Chondrocyte (in vitro differentiated cells): Measurements from ENCODE around the gene GJC3. TPM values are rescaled to one million over a fixed set of nuclear protein-coding genes. Genes with fewer than 3 reads are reported as not detected.
"Not testable (repeated sequence)": the region's sequence is repeated elsewhere in the genome, so short reads cannot be mapped to it uniquely, and the experiment has no call there.

ENCODE experiments used
- DNase-seq: peaks from one replicate; pipeline ENCODE4 v3.0.0; 2021; ENCODE audit warnings: mixed read lengths, low spot score
- H3K27ac Mint-ChIP-seq: one replicate; pipeline ENCODE4 v1.8.0; 2021; ENCODE audit warnings: mild to moderate bottlenecking, moderate library complexity, mixed read lengths; ENCODE audit not compliant: unreplicated experiment
- H3K27me3 Mint-ChIP-seq: 2 replicates; pipeline ENCODE4 v1.8.0; 2021; ENCODE audit warnings: low read depth, mixed read lengths
- H3K36me3 Mint-ChIP-seq: 2 replicates; pipeline ENCODE4 v1.8.0; 2021; ENCODE audit warnings: low read depth, mixed read lengths
- H3K4me1 Mint-ChIP-seq: 2 replicates; pipeline ENCODE4 v1.8.0; 2021; ENCODE audit warnings: low read depth, mild to moderate bottlenecking, mixed read lengths
- H3K4me3 Mint-ChIP-seq: one replicate; pipeline ENCODE4 v1.8.0; 2021; ENCODE audit warnings: mild to moderate bottlenecking, moderate library complexity, mixed read lengths; ENCODE audit not compliant: unreplicated experiment
- H3K9me3 Mint-ChIP-seq: 2 replicates; pipeline ENCODE4 v1.8.0; 2021; ENCODE audit warnings: low read depth, mixed read lengths
- CTCF ChIP-seq: fragments of 200-600 bp; sonication (generic); IDR thresholded peaks from 2 replicates; pipeline ENCODE4 v1.5.0; 2021; ENCODE audit warnings: antibody characterized with exemption, mild to moderate bottlenecking, moderate library complexity
- total RNA-seq: library from RNA; stranded (reverse); gene quantifications from 3 replicates; pipeline ENCODE4 v1.2.1, GENCODE V29; 2021

The GJC3 gene
- total RNA-seq, 1 donor from 2014 or later = not detected

DNA sequence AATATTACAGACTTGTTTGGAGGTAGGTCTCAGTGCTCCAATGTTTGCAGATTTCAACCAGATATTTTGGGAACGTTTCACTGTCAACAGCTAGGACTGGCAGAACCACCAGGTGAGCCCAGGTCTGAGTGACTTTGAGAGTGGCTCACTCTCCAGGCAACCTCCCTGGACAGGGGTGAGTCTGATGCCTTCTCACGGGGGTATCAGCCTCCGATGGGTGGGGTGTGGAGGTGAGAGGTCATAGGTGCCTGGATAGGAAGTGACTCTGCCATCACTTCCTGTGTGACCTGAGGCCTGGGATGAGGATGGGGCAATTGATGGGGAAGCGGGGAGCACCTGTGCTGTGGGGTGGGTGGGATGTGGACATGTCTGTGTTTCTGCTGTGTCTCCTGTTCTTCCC lies 41.8 kb upstream of the GJC3 start:
- Mint-ChIP-seq H3K27me3 (peaks cover 32% of the 10 kb centered on the region), H3K36me3 (no peaks in the 10 kb centered on the region), H3K4me3 (no peak overlapping the region), H3K27ac (no peak overlapping the region), H3K4me1 (no peaks in the 10 kb centered on the region), H3K9me3 (peaks cover 6% of the 10 kb centered on the region)
- no peak for DNase-seq
- no peak for TF ChIP-seq CTCF

GRCh38 chr7:99969813-99970212 lies 40.4 kb upstream of the GJC3 start:
- H3K27me3 Mint-ChIP-seq = peaks cover 29% of the 10 kb centered on the region
- not testable (repeated sequence) for H3K27ac Mint-ChIP-seq, DNase-seq, H3K4me3 Mint-ChIP-seq, H3K4me1 Mint-ChIP-seq, H3K9me3 Mint-ChIP-seq, H3K36me3 Mint-ChIP-seq

DNA sequence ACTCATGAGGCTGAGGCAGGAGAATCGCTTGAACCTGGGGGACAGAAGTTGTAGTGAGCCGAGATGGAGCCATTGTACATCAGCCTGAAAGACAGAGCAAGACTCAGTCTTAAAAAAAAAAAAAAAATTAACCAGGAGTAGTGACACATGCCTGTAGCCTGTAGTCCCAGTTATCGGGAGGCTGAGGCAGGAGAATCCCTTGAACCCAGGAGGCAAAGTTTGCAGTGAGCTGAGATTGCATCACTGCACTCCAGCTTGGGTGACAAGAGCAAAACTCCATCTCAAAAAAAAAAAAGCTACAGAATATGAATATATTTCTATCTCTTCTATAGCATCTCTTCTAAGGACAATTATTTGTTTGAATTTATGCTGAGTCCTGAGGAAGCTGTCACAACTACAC lies 39.9 kb upstream of the GJC3 start:
- Mint-ChIP-seq H3K4me1 (no peaks in the 10 kb centered on the region), H3K4me3 (no peak overlapping the region), H3K27me3 (peaks cover 34% of the 10 kb centered on the region), H3K27ac (no peak overlapping the region), H3K36me3 (no peaks in the 10 kb centered on the region), H3K9me3 (peaks cover 6% of the 10 kb centered on the region)
- TF ChIP-seq CTCF = no peak
- DNase-seq = no peak

- Mint-ChIP-seq H3K9me3 (no peaks in the 10 kb centered on the region), H3K27ac (no peak overlapping the region), H3K27me3 (peaks cover 30% of the 10 kb centered on the region), H3K36me3 (no peaks in the 10 kb centered on the region), H3K4me3 (no peak overlapping the region), H3K4me1 (no peaks in the 10 kb centered on the region)
- no peak for TF ChIP-seq CTCF
- DNase-seq = no peak
These were observed 29.3 kb upstream of the GJC3 start for GRCh38 chr7:99958564-99959227.

GRCh38 chr7:99955247-99955646 lies 25.8 kb upstream of the GJC3 start:
- H3K4me3 Mint-ChIP-seq = no peak overlapping the region
- no peak for DNase-seq
- H3K4me1 Mint-ChIP-seq = no peaks in the 10 kb centered on the region
- no peak for TF ChIP-seq CTCF
- H3K36me3 Mint-ChIP-seq = no peaks in the 10 kb centered on the region
- peaks cover 5% of the 10 kb centered on the region for H3K9me3 Mint-ChIP-seq
- H3K27me3 Mint-ChIP-seq = peaks cover 22% of the 10 kb centered on the region
- H3K27ac Mint-ChIP-seq = no peak overlapping the region

DNA sequence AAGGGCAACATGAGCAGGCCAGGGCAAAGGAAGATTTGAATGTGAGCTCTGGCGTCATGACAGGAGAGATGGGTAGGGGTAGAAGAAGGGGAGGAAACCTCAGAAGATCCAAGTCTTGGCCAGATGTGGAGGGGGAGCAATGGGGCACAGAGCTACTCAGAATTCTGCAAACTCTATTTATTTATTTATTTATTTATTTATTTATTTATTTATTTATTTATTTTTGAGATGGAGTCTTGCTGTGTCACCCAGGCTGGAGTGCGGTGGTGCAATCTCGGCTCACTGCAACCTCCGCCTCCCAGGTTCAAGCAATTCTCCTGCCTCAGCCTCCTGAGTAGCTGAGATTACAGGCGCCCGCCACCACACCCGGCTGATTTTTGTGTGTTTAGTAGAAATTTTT lies 25.2 kb upstream of the GJC3 start:
- not testable (repeated sequence) for H3K9me3 Mint-ChIP-seq, H3K4me3 Mint-ChIP-seq
- H3K27me3 Mint-ChIP-seq = peaks cover 16% of the 10 kb centered on the region

More for the DNA sequence above, 25.2 kb upstream of the GJC3 start:
- not testable (repeated sequence) for DNase-seq, H3K27ac Mint-ChIP-seq, H3K4me1 Mint-ChIP-seq, H3K36me3 Mint-ChIP-seq
